ENCODE results near the gene CRELD1. TPM values are rescaled to one million over a fixed set of nuclear protein-coding genes. Genes with fewer than 3 reads are reported as not detected.

Gene CRELD1
- total and polyA plus RNA-seq, 2 of the 4 experiments (the other 2 are of a cell fraction): 8.6 to 25.7 TPM

- Histone ChIP-seq H3K14ac (replicated peaks; ENCODE audit: low read depth, low read length) (no peak overlapping the region), H4K8ac (ENCODE audit: low read depth in 2 of 2, low read length in 2 of 2) (peak overlapping the region in 1 of 2 experiments; percentile 73; a peak in 1 of 4 replicates), H4K5ac (ENCODE audit: low read depth, low read length) (peak overlapping the region; percentile 2; the same call in 1 of the 2 replicates), H3K27ac (ENCODE audit: insufficient read depth, low read length) (no peak overlapping the region), H3K79me1 (ENCODE audit: low read depth in 1 of 2, low read length in 2 of 2) (peaks cover 7 to 38% of the 10 kb centered on the region in 2 experiments; a peak in 3 of 4 replicates), H2BK15ac (ENCODE audit: low read depth, low read length) (no peak overlapping the region), H2BK5ac (ENCODE audit: low read depth, low read length, poor library complexity, severe bottlenecking) (no peak overlapping the region), H3K9me1 (ENCODE audit: insufficient read depth, low read length) (peaks cover 11% of the 10 kb centered on the region), H3K27me3 (ENCODE audit: control insufficient read depth, insufficient read depth, low read length) (no peaks in the 10 kb centered on the region), H4K91ac (ENCODE audit: insufficient read depth, low read depth, low read length) (no peak overlapping the region), H3K4me1 (ENCODE audit: control insufficient read depth, insufficient read depth, low read length) (peaks cover 30% of the 10 kb centered on the region), H3K9me3 (ENCODE audit: control insufficient read depth, insufficient read depth, low read length) (no peaks in the 10 kb centered on the region), H2BK20ac (ENCODE audit: low read depth, low read length) (no peak overlapping the region), H3K18ac (ENCODE audit: low read depth, low read length) (no peak overlapping the region), H3K4me3 (ENCODE audit: insufficient read depth, low read depth, low read length) (no peak overlapping the region), H3K36me3 (ENCODE audit: control insufficient read depth, insufficient read depth, low read length) (peaks cover 2% of the 10 kb centered on the region; the same call in 1 of the 2 replicates), H2AK9ac (replicated peaks; ENCODE audit: low read depth, low read length, poor library complexity) (peak overlapping the region; percentile 78), H3K4me2 (ENCODE audit: low read depth, low read length) (peak overlapping the region; percentile 94; the same call in 1 of the 2 replicates), H2BK120ac (ENCODE audit: low read depth, low read length) (no peak overlapping the region), H3K9ac (ENCODE audit: low read depth, low read length) (peak overlapping the region; percentile 1; the same call in 1 of the 2 replicates), H2AFZ (replicated peaks; ENCODE audit: low read length, poor library complexity) (no peak overlapping the region), H2AK5ac (ENCODE audit: low read depth, low read length) (0 out of 2 replicates have a peak overlapping the region, but pooled peaks have one; percentile 15), H4K20me1 (ENCODE audit: insufficient read depth, low read length) (no peaks in the 10 kb centered on the region), H3K56ac (ENCODE audit: extremely low read depth, insufficient read depth, low read length) (no peak overlapping the region), H3K4ac (ENCODE audit: low read depth, low read length) (peak overlapping the region; percentile 59; the same call in 1 of the 2 replicates), H3K23ac (ENCODE audit: low read depth, low read length) (no peak overlapping the region)
- DNase-seq (no peak), ATAC-seq (ENCODE audit: low read depth) (no peak)
- POLR2A ChIA-PET (ENCODE audit: unreplicated experiment): no interaction called here
- in situ Hi-C loops (cut with MboI; ENCODE audit: low sequenced_read_pairs): no loop called here
- TF ChIP-seq RAD21 (IDR thresholded peaks at IDR 0.05; ENCODE audit: low read length) (no peak), NFE2L2 (IDR thresholded peaks at IDR 0.05; ENCODE audit: low read depth, low read length) (no peak), CHD1 (IDR thresholded peaks at IDR 0.05; ENCODE audit: low read depth, low read length) (no peak), POLR2A (IDR thresholded peaks at IDR 0.05; ENCODE audit: low read depth, low read length) (no peak), CEBPB (IDR thresholded peaks at IDR 0.05; ENCODE audit: low read depth, low read length) (no peak), MAZ (IDR thresholded peaks at IDR 0.05; ENCODE audit: borderline replicate concordance, low read depth, low read length) (no peak), RCOR1 (IDR thresholded peaks at IDR 0.05; ENCODE audit: insufficient replicate concordance, low read length) (no peak), CTCF (conservative IDR thresholded peaks at IDR 0.05; ENCODE audit: low read depth, low read length) (no peak)
- intact Hi-C loops (cut with micrococcal nuclease): loop anchor here (5.0 kb wide), 1 partner anchor 201 kb away; no protein-coding TSS in a partner anchor
- dilution Hi-C loops (cut with HindIII; ENCODE audit: low sequenced_read_pairs, unreplicated experiment): no loop called here
- no TSS peak for BruUV-seq (replicated peaks)
- CTCF ChIA-PET: no interaction called here
- 89% methylated on average over 7 of the region's 10 CpGs; no CpG with 5 or more reads in 1 of the 2 experiments for WGBS, 2 experiments (ENCODE audit: extremely low coverage in 2 of 2, insufficient read length in 1 of 2)
Observed at GRCh38 chr3:9917820-9918219, 15.8 kb upstream of the CRELD1 start.

All from IMR-90 (cell line).